GM12892 (cell line): ENCODE data around the gene SLC25A39.

Experiments
- POLR2A ChIP-seq: IDR thresholded peaks from 2 replicates; pipeline ENCODE4 v1.6.1; 2011; ENCODE audit warnings: low read depth, low read length, control low read depth
- POLR2AphosphoS5 ChIP-seq: IDR thresholded peaks from 2 replicates; pipeline ENCODE4 v1.6.1; 2011; ENCODE audit warnings: low read depth, low read length, control low read depth

DNA sequence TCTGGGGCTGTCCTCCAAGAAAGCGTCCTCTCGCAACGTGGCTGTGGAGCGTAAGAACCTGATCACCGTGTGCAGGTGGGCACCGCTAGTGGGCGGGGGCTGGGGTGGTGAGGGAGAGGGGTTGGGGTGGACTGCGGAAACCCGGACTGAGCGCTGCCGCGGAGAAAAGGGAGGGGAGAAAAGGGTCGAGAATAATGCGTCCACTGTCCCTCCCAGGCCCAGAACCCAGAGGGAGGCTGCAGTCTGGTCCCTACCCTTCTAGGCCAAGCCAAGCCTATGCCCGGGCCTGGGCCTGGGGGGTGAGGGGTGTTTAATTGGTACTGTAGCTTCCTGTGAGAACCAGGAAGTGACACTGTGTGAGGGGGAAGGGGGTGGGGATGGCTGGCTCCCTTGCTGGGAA lies 15.8 kb downstream of the SLC25A39 start:
- TF ChIP-seq POLR2A (no peak), POLR2AphosphoS5 (no peak)
